Measurements from ENCODE around the gene MAGI2. TPM values are rescaled to one million over a fixed set of nuclear protein-coding genes. Genes with fewer than 3 reads are reported as not detected.

The MAGI2 gene
- total RNA-seq, 1 donor from 2014 or later = 10.7 TPM

DNA sequence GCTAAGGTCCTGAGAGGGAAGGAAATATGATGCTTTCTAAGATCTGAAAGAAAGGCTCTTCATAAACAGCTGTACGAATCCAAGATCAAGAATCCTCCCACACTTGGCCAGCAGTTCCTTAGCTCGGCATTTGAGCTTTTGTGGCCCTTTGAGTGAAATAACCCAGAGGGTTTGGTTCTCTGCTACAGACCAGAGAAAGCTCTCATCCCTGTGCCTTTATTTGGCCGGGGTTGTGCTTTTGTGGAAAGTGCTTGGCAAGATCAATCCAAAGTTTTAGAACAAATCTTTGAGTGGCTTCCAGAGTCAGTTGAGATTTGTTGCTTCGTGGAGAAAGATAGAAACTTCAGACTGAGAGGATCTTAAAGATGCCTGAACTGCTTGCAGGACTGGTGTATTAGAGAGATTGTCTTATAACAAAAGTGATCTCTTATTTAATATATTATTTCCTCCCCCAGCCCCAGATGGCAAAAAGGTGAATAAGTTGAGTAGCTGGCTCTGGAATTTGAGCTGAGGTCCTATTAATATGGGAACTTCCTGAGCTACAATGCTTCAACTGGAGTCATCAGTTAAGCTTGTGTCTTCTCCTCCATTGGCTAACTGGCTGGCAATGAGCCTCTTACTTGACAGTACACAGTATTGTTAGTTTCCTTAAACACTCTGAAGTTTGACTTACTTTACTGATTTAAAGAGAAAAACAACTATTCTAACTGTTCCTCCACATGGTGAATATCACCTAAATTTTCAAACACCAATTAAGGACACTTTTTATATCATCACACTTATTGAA, 687.3 kb downstream of the MAGI2 start:
- Mint-ChIP-seq H3K9me3 (ENCODE audit: unreplicated experiment) (no peaks in the 10 kb centered on the region), H3K27me3 (ENCODE audit: unreplicated experiment) (peaks cover 10% of the 10 kb centered on the region), H3K36me3 (ENCODE audit: unreplicated experiment) (no peaks in the 10 kb centered on the region), H3K4me1 (ENCODE audit: unreplicated experiment) (peaks cover 10% of the 10 kb centered on the region), H3K27ac (ENCODE audit: unreplicated experiment) (no peak overlapping the region), H3K4me3 (ENCODE audit: unreplicated experiment) (no peak overlapping the region)
- DNase-seq (ENCODE audit: extremely low spot score, unreplicated experiment) = no peak
- no peak for TF ChIP-seq CTCF (IDR thresholded peaks at IDR 0.05)

DNA sequence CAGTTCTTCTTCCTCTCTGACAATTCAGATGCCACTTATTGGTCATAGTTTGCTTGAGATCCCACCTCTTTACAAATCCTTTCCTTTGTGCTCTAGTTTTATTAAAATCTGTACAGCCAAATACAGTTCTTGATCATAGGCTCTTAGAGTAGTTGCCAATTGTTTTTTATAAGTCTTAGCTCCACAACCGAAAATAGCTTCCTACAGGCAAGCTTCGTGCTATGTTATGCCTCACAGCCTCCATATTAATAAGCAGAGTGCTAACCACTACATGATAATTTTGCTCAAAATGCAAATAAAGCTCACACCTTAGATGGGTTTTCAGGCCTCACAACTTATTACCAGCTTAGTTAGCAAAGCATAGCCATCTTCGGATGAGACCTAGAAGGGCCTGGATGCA, 688.9 kb downstream of the MAGI2 start:
- DNase-seq (ENCODE audit: extremely low spot score, unreplicated experiment) = no peak
- no peaks in the 10 kb centered on the region for H3K27me3 Mint-ChIP-seq (ENCODE audit: unreplicated experiment)
- no peak overlapping the region for H3K27ac Mint-ChIP-seq (ENCODE audit: unreplicated experiment)
- TF ChIP-seq CTCF (IDR thresholded peaks at IDR 0.05) = no peak
- H3K4me3 Mint-ChIP-seq (ENCODE audit: unreplicated experiment) = no peak overlapping the region
- no peaks in the 10 kb centered on the region for H3K4me1 Mint-ChIP-seq (ENCODE audit: unreplicated experiment)
- no peaks in the 10 kb centered on the region for H3K9me3 Mint-ChIP-seq (ENCODE audit: unreplicated experiment)
- H3K36me3 Mint-ChIP-seq (ENCODE audit: unreplicated experiment) = no peaks in the 10 kb centered on the region

- TF ChIP-seq CTCF (IDR thresholded peaks at IDR 0.05) = no peak
- H3K9me3 Mint-ChIP-seq (ENCODE audit: unreplicated experiment) = no peaks in the 10 kb centered on the region
- H3K4me1 Mint-ChIP-seq (ENCODE audit: unreplicated experiment) = no peaks in the 10 kb centered on the region
- H3K27ac Mint-ChIP-seq (ENCODE audit: unreplicated experiment) = no peak overlapping the region
- DNase-seq (ENCODE audit: extremely low spot score, unreplicated experiment) = no peak
- H3K36me3 Mint-ChIP-seq (ENCODE audit: unreplicated experiment) = no peaks in the 10 kb centered on the region
- no peak overlapping the region for H3K4me3 Mint-ChIP-seq (ENCODE audit: unreplicated experiment)
- no peaks in the 10 kb centered on the region for H3K27me3 Mint-ChIP-seq (ENCODE audit: unreplicated experiment)
Measured at GRCh38 chr7:78762625-78763024, 690.8 kb downstream of the MAGI2 start.

DNA sequence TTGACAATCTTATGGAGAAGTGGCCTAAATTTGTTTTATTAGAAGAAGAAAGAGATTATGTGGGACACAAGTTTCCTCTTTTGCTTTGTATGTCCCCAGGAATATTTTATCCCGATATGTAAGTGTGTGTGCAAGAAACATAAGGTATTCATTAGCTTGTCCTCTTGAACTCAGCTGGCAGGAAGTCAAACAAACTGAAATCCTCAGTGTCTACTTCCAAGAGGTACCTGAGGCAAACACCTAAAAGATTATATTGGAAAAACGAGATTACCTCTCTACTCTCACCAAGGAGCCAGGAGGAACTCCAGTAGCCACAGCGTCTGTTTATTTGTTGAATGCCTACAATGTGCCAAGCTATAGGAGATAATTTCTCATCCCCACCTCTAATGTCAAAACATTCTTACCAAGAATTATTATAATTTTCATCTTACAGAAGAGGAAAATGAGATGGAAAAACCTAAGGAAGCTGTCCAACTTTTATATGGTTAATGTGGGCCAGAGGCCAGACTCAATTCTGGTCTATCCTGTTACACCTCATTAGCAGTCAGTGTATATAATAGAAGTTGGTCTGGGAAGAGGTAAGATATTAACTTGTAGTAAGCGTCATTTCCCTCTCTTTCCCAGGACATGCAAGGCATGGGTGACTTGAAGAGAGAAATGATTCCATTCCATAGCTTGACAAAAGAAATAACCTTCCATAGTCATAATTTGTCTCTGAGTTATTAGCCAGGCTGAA, 692.7 kb downstream of the MAGI2 start:
- no peaks in the 10 kb centered on the region for H3K27me3 Mint-ChIP-seq (ENCODE audit: unreplicated experiment)
- DNase-seq (ENCODE audit: extremely low spot score, unreplicated experiment) = no peak
- H3K36me3 Mint-ChIP-seq (ENCODE audit: unreplicated experiment) = no peaks in the 10 kb centered on the region
- H3K4me3 Mint-ChIP-seq (ENCODE audit: unreplicated experiment) = no peak overlapping the region
- TF ChIP-seq CTCF (IDR thresholded peaks at IDR 0.05) = no peak
- no peak overlapping the region for H3K27ac Mint-ChIP-seq (ENCODE audit: unreplicated experiment)
- H3K9me3 Mint-ChIP-seq (ENCODE audit: unreplicated experiment) = no peaks in the 10 kb centered on the region
- no peaks in the 10 kb centered on the region for H3K4me1 Mint-ChIP-seq (ENCODE audit: unreplicated experiment)

- Mint-ChIP-seq H3K4me3 (ENCODE audit: unreplicated experiment) (no peak overlapping the region), H3K27ac (ENCODE audit: unreplicated experiment) (no peak overlapping the region), H3K27me3 (ENCODE audit: unreplicated experiment) (no peaks in the 10 kb centered on the region), H3K36me3 (ENCODE audit: unreplicated experiment) (no peaks in the 10 kb centered on the region), H3K9me3 (ENCODE audit: unreplicated experiment) (peaks cover 11% of the 10 kb centered on the region), H3K4me1 (ENCODE audit: unreplicated experiment) (no peaks in the 10 kb centered on the region)
- no peak for TF ChIP-seq CTCF (IDR thresholded peaks at IDR 0.05)
- DNase-seq (ENCODE audit: extremely low spot score, unreplicated experiment) = no peak
Measured at GRCh38 chr7:78752554-78752953, 700.9 kb downstream of the MAGI2 start.

All from osteocyte (in vitro differentiated cells).